Fibroblast of pulmonary artery (primary cell): Measurements from ENCODE around the gene COL4A1.
"Not testable (repeated sequence)": the region's sequence is repeated elsewhere in the genome, so short reads cannot be mapped to it uniquely, and the experiment has no call there.

Source experiments
- DNase-seq: peaks from one replicate; pipeline ENCODE4 v3.0.0-alpha.2; 2010; ENCODE audit warnings: low read depth
- H3K4me3 ChIP-seq: replicated peaks from 2 replicates; pipeline ENCODE4 v1.5.1; 2011; ENCODE audit warnings: low read depth, mild to moderate bottlenecking, control low read depth, low read length, moderate library complexity
- TF ChIP-seq, protein P1 (sequence below): IDR thresholded peaks from 2 replicates; pipeline ENCODE4 v1.5.1; 2011; ENCODE audit warnings: mild to moderate bottlenecking, control low read depth, low read length, inconsistent platforms; ENCODE audit errors: missing control alignments

COL4A1 gene

DNA sequence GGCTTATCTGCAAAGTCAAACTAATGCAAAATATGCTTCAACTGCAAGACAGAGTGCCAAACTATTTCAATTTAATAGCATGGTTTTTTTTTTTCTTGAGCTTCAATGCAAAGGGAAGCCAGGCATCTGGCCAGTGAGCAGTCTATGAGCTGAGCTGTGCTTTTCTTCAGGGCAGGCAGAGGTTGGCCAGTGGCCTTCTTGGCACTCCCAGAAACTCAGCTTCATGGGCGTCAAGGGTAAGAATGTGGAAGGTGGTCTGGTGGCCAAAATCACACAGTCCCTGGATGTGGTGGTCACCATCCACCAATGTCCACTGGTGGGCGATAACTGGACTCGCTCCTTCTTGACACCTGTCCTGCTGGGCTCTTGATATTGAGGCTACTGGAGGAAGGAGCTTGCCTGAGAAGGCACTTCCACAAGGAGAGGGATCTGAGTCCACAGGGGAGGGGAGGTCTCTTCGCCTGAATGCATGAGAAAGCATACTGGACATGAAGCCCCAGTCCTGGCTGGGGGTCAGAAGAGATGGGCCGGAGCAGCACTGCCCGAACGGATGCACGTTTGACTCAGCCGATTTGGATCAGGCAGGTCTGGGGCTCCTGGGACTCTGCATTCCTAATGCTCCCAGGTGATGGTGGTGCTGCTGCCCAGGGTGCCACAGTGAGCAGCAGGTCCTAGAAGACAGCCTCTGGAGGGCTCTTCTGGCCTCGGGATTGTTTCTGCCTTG lies 17.2 kb upstream of the COL4A1 start:
- no peak overlapping the region for H3K4me3 ChIP-seq
- TF ChIP-seq, protein P1, sequence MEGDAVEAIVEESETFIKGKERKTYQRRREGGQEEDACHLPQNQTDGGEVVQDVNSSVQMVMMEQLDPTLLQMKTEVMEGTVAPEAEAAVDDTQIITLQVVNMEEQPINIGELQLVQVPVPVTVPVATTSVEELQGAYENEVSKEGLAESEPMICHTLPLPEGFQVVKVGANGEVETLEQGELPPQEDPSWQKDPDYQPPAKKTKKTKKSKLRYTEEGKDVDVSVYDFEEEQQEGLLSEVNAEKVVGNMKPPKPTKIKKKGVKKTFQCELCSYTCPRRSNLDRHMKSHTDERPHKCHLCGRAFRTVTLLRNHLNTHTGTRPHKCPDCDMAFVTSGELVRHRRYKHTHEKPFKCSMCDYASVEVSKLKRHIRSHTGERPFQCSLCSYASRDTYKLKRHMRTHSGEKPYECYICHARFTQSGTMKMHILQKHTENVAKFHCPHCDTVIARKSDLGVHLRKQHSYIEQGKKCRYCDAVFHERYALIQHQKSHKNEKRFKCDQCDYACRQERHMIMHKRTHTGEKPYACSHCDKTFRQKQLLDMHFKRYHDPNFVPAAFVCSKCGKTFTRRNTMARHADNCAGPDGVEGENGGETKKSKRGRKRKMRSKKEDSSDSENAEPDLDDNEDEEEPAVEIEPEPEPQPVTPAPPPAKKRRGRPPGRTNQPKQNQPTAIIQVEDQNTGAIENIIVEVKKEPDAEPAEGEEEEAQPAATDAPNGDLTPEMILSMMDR: no peak
- no peak for DNase-seq

DNA sequence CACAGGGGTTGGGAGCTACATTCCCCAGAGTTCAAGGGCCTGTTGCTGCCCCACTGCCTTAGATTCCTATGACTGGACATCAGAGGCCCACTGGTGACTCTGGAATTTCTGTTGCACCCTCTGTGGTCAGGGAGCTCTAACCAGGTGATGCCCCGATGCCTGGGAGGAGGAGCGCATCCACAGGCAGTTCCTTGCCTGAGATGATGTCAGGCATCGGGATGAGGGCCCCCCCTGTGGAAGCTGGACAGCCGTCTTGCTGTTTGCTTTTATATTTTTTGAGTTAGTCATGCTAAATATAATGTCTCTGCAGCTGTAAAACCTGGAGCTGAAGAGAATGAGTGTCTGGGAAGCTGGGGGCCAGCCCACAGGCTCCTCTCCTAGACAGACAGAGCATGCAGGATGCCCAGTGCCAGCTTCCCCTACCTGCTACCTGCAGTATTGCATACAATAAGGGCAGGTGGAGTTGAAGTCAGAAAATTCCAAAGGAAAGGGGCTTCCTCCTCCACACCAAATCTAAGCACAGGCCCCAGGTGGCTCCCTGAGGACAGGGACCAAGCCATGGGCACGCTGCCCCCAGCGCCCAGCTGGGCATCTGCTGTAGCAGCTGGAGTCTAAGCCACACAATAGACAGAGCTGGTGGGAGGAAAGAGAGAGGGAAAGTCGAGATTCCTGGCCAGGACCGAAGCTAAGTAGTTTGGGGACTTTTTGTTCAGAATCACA lies 16.4 kb upstream of the COL4A1 start:
- TF ChIP-seq, protein P1: peak; percentile 16
- DNase-seq: no peak
- no peak overlapping the region for H3K4me3 ChIP-seq

DNA sequence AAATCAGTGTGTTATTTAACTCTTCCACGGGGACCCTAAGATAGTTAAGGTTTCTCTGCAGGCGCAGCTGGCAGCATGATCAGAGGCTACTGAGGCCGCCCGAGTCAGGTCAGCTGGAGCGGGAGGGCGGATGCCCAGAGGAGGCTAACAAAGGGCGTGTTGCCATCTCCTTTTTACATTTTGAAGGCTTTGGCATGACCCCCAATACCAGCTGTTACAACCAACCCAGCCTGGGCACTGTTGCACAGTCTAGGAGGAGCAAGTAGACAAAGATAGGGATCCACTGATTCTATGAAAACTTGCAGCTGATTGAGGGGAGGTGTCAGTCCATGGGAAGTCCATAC lies 15.8 kb upstream of the COL4A1 start:
- DNase-seq: no peak
- TF ChIP-seq, protein P1: no peak
- no peak overlapping the region for H3K4me3 ChIP-seq

DNA sequence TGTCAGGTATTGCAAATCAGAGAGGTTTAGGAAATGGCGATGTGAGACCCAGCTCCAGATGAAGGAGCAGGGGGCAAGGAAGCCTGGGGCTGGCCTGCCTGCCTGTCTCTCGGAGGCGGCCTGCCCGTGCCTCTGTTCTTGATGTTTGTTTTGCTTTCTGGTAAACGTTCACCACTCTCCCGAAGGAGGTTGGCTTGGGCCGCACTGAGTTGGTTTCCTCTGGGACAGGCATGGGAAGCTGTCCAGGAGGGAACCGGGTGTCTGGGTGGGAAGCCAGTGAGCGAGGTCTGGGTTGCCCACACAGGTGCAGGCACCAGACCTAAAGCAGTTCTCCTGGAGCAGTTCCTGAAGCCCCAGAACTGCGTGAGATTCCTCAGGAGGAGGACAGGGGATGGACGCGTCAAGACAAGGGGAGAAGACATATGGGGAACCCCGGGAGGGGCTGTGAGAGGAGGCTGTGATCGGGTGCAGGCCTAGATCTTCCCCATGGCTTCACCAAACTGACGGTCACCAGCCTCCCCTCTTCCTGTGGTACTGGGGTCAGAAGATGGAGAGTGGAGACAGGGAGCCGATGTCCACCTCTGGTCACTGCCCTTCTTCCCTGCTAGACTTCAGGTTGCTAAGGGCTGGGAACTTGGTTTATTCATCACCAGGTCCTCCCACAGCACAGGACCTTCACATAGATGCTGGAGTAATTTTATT lies 15.3 kb upstream of the COL4A1 start:
- TF ChIP-seq, protein P1: no peak
- no peak overlapping the region for H3K4me3 ChIP-seq
- DNase-seq: no peak

DNA sequence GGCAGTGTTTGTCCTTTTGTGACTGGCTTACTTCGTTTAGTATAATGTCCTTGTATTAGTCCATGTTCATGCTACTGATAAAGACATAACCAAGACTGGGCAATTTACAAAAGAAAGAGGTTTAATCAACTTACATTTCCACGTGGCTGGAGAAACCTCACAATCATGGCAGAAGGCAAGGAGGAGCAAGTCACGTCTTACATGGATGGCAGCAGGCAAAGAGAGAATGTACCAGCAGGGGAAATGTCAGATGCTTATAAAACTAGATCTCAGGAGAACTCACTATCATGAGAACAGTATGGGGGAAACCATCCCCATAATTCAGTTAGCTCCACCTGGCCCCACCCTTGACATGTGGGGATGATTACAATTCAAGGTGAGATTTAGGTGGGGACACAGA lies 14.6 kb upstream of the COL4A1 start:
- DNase-seq: not testable (repeated sequence)

DNA sequence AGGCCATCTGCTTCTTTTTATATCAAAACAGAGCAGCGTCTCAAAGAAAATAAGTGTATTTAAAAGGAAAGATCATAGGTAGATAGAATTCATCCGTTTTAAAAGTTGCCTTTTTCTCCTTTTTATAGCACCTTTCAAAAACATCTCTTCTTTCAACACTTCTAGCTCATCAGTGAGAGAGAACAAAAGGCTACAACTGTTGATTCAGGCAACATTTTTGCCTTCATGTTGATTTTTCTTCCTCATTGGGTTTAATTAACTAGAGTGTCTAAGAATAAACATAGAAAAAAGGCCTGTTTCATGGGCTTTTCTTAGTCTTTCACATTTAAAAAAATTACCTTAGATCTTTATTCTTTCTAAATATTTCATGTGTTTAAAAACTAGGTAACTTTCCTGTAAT lies 13.7 kb upstream of the COL4A1 start:
- TF ChIP-seq, protein P1: no peak
- no peak for DNase-seq
- no peak overlapping the region for H3K4me3 ChIP-seq

More for the DNA sequence above, 14.6 kb upstream of the COL4A1 start:
- H3K4me3 ChIP-seq: not testable (repeated sequence)

DNA sequence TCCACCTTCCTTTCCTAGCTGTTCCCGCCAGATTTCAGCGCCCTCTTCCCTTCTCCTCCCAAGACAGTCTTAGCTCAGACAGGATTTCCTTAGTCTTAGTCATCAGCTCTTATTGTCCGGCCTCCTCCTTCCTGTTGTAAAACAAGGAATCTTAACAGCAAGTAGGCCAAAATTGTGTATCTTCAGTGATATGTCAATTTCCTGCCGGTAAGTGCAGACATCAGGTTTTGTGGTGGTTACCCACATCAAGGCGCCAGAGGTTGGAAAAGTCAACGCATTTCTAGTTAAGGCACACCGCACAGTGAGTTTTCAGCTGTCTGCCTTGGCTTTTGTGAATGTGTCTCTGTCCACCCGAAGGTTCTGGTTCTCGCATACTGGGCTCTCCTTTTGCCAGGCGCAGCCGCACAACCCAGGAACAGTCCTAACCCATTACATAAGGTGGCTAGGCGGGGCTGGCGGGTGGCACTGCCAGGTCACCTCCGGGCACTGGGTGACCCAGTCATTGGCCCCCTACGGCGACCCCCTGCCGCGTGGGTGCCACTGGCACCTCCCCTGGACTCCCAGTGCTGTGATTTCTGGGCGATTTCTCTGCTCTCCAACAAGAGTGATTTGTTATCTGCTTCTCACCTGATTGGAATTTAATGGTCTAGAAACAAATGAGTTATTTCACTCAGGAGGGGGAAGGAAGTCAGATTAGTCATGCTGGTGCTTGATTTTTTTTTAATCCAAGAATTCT lies 13.0 kb upstream of the COL4A1 start:
- TF ChIP-seq, protein P1: no peak
- peak; percentile 79 for DNase-seq
- peak overlapping the region; percentile 3 for H3K4me3 ChIP-seq
